ENCODE data around the gene NELFB. TPM values are rescaled to one million over a fixed set of nuclear protein-coding genes. Genes with fewer than 3 reads are reported as not detected.

The NELFB gene
- 10 to 100 TPM; 67.0 to 70.9 TPM for total RNA-seq

DNA sequence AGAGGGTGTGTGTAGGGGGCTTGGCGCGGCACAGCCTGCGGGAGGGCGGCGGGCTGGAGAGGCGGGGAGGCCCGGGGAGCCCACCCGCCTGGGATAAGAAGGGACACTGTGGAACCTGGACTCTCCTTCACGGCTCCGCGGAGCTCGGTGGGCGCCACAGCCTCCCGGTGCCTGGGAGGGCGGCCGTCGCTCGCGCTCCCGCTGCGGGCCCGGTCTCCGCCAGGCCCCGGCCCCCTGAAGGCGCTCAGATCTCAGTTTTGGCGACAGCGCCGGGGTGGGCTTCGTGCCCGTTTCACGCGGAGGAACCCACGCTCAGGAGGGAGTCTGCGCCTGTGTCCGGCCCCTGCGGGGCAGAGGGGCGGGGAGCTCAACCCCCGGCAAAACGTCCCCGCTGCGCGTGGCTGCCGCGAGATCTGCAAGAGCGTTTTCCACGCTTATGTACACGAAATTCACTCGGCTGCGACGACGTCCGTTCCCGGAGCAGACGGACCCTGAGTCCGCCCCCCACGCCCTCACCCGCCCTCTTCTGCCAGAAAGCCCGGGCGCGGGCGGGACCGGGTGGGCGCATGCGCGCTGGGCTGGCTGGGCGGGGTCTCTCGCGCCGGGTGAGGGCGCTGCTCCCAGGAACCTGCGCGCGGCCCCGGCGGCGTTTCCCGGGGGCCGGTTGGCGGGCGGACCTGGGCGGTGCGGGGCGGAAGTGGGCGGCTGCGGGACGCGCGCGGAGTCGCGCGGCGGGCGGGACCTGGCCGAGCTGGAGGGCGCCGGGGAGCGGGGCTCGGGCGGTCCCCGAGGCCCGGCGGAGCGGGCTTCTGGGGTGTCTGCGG, at the start of gene NELFB:
TSS of gene NELFB (plus strand) at position 704 of the 824 bp plus-strand sequence.
- CTCF ChIA-PET = interaction anchor here (0.6 to 1.8 kb wide), 4 partner anchors 14 to 137 kb away, joined by 3 to 16 read pairs (median 6); partner anchors contain the start of gene TUBB4B
- POLR2A ChIA-PET = interaction anchor here (0.5 to 4.4 kb wide), 7 partner anchors 13 to 296 kb away, joined by 3 to 60 read pairs (median 4); partner anchors contain the start of genes RNF208, TOR4A and TUBB4B

DNA sequence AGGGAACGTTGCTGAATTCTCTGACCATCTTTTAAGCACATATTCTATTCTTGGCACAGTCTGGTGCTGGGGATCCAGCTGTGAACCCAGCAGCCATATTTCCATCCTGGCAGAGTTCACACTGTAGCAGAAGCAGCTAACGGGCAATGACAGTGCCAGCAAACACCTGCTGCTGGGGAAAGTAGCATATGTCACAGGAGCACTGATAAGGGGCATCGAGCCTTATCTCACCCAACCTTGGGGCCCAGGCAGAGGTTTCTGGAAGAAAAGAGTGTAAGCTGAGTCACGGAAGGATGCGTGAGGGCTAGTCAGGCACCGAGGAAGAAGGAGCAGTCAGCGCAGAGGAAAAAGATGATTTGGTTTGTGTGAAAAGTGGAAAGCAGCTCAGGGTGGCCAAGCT, 48.5 kb upstream of the NELFB start:
- CTCF ChIA-PET = interaction anchor here (1.2 to 1.9 kb wide), 2 partner anchors 21 to 30 kb away, joined by 7 read pairs; partner anchors contain the start of gene RNF224
- POLR2A ChIA-PET = interaction anchor here (1.8 to 3.2 kb wide), 2 partner anchors 17 to 34 kb away, joined by 5 to 15 read pairs; partner anchors contain the start of gene RNF208

DNA sequence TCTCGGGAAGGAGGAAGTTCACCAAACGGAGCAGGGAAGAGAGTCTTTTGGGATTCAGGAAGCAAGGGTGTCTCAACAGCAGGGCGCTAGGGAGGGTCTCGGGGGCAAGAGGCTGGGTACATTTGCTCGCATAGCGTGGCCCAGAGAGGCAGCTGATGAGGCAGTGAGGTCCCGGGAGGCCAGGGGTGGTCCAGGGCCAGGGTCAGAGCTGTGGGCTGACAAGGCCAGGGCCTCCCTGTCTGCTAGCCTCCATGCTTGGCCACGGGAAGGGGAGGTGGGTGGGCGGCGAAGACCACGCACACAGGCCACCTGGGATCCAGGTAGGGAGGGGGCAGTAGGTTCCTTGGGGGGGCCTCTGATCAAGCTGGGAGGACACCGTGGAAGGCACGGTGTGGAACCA, 43.6 kb upstream of the NELFB start:
- CTCF ChIA-PET = no interaction called here
- POLR2A ChIA-PET = interaction anchor here (1.3 kb wide), 1 partner anchor 29 kb away, joined by 3 read pairs; the partner anchor contains the start of gene TUBB4B

DNA sequence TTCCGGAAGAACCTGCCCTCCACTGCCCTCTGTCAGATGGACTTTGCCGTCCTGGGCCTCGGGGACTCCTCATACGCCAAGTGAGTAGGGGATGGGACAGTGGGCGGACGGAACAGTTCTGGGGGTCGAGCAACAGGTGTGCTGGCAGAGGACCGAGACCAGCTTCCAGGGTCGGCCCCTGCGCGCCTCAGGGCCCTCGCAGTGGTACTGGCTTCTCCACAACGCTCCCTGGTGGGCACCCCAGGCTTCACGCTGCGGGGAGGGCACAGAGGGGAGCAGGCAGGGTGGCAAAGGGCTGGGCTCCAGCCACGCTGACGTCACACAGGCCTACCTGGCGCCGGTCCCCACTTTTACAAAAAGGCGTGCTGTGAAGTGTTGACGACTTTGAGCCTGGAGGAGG, 42.6 kb upstream of the NELFB start:
- POLR2A ChIA-PET = interaction anchor here (1.3 kb wide), 1 partner anchor 28 kb away, joined by 3 read pairs; the partner anchor contains the start of gene TUBB4B

DNA sequence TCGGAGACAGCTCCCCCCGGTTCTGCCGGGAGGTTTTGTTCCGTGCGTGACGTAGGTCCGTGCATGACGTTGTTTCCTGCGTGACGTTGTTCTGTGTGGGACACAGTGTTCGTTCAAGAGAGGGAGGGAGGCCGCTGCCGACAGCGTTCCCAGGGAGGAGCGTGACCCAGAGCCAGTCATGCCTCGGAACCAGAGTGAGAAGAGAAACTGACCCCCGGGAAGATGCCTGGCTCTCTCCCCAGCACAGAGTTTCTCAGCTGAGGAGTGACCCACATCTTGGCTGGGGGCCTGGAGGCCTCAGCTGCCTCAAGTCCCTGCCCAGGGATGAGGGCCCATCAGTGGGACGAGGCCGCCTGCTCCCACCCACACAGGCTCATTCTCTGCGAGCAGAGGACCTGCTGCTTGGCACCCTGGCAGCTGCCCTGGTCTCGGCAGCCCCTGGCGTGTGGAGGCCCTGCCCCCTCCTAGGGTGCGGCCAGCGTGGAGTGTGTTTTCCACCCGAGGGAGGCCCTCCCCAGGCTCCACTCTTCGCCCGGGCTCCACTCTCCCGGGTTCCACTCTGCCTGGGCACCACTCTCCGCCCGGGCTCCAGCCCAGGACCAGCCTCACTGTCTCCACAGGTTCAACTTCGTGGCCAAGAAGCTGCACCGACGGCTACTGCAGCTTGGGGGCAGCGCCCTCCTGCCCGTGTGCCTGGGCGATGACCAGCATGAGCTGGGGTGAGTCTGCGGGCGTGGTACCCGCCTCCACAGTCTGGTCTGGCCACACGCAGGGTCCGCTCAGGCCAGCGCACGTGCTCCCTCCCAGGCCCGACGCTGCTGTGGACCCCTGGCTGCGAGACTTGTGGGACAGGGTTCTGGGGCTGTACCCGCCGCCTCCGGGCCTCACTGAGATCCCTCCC, 41.7 kb upstream of the NELFB start:
- POLR2A ChIA-PET = no interaction called here
- CTCF ChIA-PET = no interaction called here

More for the DNA sequence above, 42.6 kb upstream of the NELFB start:
- CTCF ChIA-PET = no interaction called here

DNA sequence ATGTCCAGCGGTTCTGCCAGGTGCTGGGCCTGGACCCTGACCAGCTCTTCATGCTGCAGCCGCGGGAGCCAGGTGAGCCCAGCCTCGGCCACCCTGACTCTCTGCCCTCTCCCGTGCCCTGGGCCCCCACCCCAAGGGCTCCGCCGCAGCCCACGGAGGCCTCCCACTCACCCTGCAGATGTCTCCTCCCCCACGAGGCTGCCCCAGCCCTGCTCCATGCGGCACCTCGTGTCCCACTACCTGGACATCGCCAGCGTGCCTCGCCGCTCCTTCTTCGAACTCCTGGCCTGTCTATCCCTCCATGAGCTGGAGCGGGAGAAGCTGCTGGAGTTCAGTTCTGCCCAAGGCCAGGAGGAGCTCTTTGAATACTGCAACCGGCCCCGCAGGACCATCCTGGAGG, 40.5 kb upstream of the NELFB start:
- CTCF ChIA-PET = no interaction called here
- POLR2A ChIA-PET = no interaction called here

DNA sequence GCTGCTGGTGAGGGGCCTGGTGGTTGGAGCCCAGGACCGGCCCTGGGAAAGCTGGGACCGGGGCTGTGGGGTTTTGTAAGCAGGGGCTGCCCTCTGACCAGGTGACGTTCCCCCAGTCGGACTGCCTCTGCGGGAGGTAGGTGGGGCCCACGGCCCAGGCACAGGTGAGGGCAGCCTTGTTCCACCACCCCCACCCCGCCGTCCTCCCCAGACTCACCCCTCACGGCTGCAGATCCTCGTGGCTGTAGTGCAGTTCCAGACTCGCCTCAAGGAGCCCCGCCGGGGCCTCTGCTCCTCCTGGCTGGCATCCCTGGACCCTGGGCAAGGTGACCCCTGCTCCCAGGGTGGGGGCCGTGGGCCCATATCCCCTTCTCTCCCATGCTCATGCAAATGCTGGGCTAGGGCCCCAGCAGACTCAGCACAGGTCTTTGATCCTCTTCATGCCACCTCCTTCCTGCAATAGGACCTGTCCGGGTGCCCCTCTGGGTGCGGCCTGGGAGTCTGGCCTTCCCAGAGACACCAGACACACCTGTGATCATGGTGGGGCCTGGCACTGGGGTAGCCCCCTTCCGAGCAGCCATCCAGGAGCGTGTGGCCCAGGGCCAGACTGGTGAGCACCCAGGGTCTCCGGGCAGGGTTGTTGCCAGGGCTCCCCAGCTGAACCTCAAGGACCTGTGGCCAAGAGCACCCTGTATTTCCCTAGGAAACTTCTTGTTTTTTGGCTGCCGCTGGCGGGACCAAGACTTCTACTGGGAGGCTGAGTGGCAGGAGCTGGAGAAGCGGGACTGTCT, 39.7 kb upstream of the NELFB start:
- POLR2A ChIA-PET = no interaction called here
- CTCF ChIA-PET = no interaction called here

DNA sequence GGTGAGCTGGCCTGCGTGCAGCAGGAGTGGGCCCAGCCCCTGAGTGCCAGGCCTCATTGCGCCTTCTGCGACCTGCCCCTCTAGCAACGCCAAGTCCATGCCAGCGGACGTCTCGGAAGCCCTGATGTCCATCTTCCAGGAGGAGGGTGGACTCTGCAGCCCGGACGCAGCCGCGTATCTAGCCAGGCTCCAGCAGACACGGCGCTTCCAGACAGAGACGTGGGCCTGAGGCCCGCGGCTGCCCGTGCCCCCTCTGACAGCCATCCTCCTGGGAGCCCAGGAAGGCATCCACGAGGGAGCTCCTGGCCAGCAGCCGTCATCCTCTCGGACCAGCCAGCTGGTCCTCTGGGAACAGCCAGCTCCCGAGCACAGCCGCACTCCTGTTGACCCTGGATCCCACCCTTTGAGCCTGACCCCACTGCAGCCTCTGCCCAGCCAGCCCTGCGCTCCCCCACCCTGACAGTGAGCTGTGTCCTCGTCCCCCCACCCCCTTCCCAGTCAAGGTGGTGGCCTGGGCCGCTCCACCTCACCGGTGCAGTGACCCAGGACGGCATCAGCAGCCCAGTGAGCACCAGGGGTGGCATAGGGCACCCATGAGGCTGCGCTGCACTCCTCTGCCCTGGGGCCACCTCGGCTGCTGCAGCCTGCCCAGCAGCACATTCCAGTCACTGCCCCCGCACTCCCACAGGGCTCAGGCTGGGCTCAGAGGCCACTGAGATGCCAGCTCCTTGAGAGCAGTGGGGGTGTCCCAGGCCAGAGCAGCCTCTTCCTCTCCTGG, 38.8 kb upstream of the NELFB start:
- POLR2A ChIA-PET = no interaction called here
- CTCF ChIA-PET = interaction anchor here (0.9 to 1.8 kb wide), 2 partner anchors 40 to 51 kb away, joined by 3 to 4 read pairs; no protein-coding TSS in a partner anchor

DNA sequence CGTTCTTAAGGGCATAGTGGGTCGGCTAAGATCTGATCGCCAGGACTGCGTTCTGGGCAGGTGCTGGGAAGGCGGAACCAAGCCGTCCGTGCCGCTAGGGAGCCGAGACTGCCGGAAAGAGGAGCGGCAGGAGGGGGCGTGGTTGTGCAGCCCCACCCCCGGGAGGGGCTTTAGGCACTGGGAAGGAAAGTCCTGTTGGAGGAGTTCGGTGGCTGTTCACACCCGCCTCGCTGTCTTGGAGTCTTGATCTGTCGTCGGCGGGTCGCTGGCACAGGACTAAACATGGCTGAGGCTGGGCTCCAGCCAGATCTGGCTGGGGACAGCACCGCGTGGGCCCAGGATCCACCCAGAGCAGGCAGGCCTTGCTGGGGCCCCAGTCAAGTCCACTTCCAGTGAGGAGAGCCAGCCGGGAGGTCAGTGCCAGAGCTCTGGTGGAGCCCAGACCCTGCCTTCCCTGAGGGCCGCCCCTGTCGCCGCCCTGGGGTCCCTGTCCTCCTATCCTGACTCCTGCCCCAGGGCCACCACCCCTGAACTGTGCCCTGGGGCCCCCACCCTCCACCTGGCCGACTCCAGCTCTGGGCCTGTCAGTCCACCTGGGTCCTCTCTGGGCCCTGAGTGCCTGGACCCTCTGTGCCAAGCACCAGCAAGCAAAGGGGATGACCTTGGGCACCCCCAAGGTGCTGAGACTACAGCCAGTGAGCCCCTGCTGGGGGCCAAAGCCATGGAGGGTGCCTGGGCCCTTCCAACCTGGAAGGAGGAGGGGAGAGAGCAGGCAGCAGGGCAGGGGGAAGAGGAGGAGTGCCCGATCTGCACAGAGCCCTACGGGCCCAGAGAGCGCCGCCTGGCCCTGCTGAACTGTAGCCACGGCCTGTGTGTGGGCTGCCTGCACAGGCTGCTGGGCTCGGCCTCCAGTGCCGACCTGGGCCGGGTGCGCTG, 37.6 kb upstream of the NELFB start:
- CTCF ChIA-PET = interaction anchor here (0.8 to 1.8 kb wide), 3 partner anchors 10 to 41 kb away, joined by 3 to 6 read pairs (median 4); partner anchors contain the start of gene RNF224

DNA sequence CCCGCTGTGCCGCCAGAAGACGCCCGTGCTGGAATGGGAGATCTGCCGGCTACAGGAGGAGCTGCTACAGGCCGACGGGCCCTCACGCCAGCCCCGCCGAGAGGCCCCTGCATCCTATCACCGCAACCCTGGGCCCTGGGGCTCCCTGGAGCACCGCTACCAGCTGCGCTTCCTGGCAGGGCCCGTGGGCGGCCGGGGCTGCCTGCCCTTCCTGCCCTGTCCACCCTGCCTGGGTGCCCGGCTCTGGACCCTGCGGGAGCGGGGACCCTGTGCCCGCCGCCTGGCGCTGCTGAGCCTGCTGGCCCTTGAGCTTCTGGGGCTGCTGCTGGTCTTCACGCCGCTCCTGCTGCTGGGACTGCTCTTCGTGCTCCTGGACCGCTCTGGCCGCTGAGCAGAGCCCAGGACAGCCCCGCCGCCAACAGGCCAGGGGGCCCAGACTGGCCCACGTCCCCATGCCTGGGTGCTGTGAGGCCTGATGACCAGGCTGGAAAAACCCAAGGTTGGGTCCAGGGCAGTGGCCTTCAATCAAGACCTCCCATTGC, 36.8 kb upstream of the NELFB start:
- ChIA-PET CTCF (interaction anchor here (1.7 kb wide), 1 partner anchor 9 kb away, joined by 6 read pairs; the partner anchor contains the start of gene RNF224), POLR2A (no interaction called here)

More for the DNA sequence above, 37.6 kb upstream of the NELFB start:
- POLR2A ChIA-PET = no interaction called here

DNA sequence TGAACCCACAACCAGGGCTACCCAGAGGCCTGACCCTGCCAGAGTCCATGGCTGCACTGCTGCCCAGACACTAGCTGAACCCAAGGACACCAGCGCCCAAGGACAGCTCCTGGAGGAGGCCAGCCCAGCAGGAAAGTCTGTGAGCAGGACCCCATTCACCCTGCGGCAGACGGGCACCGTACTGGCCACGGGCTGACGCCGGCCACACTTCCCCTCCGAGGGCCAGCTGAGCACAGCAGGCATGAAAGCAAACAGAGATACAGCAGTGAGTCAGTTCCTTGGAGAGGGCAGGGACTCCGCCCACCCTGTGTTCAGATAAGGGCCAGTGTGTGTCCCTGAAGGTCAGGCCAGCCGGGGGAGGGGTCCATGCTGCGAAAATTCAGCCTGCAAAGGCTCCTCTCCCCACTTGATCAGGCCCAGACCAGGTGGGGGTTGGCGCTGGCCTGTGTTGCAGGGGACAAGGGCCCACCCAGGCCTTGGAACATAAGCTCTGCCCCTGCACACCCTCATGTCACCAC, 36.3 kb upstream of the NELFB start:
- ChIA-PET POLR2A (interaction anchor here (0.6 kb wide), 1 partner anchor 218 kb away, joined by 4 read pairs; no protein-coding TSS in a partner anchor), CTCF (interaction anchor here (1.7 kb wide), 1 partner anchor 8 kb away, joined by 6 read pairs; the partner anchor contains the start of gene RNF224)

DNA sequence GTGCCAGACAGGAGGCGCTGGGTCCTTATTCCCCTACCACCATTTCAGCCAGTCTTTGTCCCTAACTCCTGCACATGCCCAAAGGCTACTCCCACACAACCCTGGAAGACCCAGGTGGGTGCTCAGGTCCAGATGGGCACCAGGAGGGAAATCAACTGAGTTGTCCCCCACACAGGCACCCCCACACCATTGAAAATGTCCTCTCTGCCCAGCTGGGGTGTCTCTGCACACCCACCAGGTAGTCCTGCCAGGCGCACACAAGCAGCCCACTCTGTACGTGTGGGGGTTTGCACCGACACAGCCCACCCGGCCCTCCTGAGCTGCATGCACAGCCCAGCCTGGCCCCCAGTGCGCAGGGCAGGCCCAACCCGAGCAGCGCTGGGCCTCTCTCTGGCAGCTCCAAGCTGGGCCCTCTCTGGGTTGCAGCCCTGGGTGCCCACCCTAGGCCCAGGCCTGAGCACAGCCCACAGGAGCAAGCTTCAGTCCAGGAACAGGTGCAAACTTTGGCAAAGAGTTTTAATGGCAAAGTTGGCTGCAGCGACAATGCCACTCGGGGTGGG, 35.3 kb upstream of the NELFB start:
- ChIA-PET CTCF (interaction anchor here (0.8 to 1.4 kb wide), 3 partner anchors 17 to 152 kb away, joined by 3 to 4 read pairs (median 4); no protein-coding TSS in a partner anchor), POLR2A (no interaction called here)

DNA sequence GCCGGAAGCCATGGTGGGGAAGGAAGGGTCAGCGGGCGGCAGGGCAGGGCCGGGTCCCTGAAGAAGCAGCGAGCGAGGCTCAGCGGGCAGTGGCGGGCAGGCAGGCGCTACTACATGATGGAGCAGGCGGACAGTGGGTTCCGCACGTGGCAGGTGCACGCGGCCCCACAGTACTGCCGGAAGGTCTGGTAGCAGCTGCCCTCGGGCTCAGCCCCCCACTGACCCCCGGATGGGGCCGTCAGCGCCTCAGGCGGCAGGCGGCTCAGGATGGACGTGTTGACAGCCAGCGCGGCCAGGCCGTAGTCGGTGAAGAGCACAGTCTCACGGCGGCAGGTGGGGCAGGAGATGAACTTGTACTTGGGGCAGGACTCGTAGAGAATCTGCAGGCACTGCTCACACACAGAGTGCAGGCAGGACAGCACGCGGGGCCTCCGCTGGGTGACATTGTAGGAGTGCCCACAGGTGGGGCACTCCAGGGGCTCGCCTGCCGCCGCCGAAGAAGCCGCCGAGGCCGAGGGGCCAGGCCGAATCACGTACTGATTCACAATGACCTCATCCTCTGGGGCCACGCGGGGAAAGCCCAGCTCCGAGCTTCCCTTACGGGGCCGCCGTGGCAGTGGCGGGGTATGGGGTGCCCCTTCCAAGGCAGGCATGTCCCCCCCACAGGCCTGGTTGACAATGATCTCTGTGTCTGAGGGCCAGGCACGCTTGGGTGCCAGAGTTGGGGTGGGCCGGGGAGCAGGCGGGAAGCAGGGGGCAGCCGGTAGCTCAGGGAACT, 34.6 kb upstream of the NELFB start:
- ChIA-PET POLR2A (interaction anchor here (0.6 to 0.8 kb wide), 2 partner anchors 13 to 431 kb away, joined by 4 read pairs; no protein-coding TSS in a partner anchor), CTCF (interaction anchor here (0.8 to 1.4 kb wide), 3 partner anchors 16 to 153 kb away, joined by 3 to 4 read pairs (median 4); no protein-coding TSS in a partner anchor)

DNA sequence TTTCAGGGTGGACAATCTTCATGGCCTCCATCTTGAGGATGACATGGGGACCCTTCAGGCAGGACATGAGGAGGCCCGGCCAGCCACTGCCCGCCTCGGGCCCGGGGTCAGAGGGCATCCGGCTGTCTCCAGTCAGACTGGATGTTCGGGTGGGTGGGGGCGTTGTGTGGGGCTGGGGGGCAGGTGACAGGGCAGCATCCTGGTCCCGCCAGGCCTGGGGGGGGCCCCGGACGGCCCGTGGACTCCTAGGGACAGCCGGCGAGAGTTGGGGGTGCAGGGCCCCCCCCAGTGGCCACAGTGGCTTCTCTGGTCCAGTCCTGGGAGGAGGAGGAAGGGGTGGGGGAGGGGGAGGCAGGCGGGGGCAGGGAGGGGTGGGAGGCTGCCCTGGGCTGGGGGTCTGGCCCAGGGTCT, 34.0 kb upstream of the NELFB start:
- CTCF ChIA-PET = interaction anchor here (1.4 kb wide), 1 partner anchor 103 kb away, joined by 4 read pairs; no protein-coding TSS in a partner anchor
- POLR2A ChIA-PET = interaction anchor here (0.8 to 0.9 kb wide), 2 partner anchors 11 to 13 kb away, joined by 3 to 4 read pairs; no protein-coding TSS in a partner anchor
